ENCODE results near the gene GRM8.

Gene GRM8

DNA sequence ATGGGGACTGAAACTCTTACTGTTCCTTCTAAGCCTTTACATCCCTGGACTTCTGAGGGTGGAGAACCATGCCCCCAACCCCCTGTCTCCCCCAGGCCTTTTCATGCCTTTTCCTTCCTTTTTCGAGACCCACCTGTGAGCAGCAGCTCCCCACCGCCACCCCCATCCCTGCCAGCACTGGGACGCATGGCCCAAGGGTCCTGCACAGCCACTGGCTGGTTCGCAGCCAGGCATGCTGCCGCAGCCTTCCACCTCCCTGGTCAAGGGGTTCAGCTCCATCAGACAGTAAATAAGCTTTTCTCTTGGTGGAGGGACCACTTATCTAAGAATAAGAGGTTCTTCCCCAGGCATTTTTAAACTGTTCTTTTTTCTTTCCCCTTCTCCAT is 584.4 kb downstream of the GRM8 start:
- TF ChIP-seq YY1 (IDR thresholded peaks at IDR 0.05; ENCODE audit: low read depth) (no peak), ZBTB7A (IDR thresholded peaks at IDR 0.05; ENCODE audit: low read depth) (no peak), NFIC (IDR thresholded peaks at IDR 0.05) (no peak), FOXM1 (IDR thresholded peaks at IDR 0.05; ENCODE audit: borderline replicate concordance, low read depth) (no peak), RAD21 (IDR thresholded peaks at IDR 0.05; ENCODE audit: low read depth) (no peak), CREB1 (IDR thresholded peaks at IDR 0.05; ENCODE audit: low read depth) (no peak), CEBPB (IDR thresholded peaks at IDR 0.05) (no peak), EGR1 (IDR thresholded peaks at IDR 0.05) (no peak), TAF1 (IDR thresholded peaks at IDR 0.05; ENCODE audit: low read depth) (no peak), USF1 (IDR thresholded peaks at IDR 0.05) (no peak), TEAD4 (IDR thresholded peaks at IDR 0.05) (no peak), TCF12 (IDR thresholded peaks at IDR 0.05; ENCODE audit: low read depth) (no peak)
- TF ChIP-seq, protein P1, sequence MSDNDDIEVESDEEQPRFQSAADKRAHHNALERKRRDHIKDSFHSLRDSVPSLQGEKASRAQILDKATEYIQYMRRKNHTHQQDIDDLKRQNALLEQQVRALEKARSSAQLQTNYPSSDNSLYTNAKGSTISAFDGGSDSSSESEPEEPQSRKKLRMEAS (IDR thresholded peaks at IDR 0.05), result no peak
- TF ChIP-seq, protein P2, sequence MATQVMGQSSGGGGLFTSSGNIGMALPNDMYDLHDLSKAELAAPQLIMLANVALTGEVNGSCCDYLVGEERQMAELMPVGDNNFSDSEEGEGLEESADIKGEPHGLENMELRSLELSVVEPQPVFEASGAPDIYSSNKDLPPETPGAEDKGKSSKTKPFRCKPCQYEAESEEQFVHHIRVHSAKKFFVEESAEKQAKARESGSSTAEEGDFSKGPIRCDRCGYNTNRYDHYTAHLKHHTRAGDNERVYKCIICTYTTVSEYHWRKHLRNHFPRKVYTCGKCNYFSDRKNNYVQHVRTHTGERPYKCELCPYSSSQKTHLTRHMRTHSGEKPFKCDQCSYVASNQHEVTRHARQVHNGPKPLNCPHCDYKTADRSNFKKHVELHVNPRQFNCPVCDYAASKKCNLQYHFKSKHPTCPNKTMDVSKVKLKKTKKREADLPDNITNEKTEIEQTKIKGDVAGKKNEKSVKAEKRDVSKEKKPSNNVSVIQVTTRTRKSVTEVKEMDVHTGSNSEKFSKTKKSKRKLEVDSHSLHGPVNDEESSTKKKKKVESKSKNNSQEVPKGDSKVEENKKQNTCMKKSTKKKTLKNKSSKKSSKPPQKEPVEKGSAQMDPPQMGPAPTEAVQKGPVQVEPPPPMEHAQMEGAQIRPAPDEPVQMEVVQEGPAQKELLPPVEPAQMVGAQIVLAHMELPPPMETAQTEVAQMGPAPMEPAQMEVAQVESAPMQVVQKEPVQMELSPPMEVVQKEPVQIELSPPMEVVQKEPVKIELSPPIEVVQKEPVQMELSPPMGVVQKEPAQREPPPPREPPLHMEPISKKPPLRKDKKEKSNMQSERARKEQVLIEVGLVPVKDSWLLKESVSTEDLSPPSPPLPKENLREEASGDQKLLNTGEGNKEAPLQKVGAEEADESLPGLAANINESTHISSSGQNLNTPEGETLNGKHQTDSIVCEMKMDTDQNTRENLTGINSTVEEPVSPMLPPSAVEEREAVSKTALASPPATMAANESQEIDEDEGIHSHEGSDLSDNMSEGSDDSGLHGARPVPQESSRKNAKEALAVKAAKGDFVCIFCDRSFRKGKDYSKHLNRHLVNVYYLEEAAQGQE (IDR thresholded peaks at IDR 0.05; ENCODE audit: low read depth), result no peak

DNA sequence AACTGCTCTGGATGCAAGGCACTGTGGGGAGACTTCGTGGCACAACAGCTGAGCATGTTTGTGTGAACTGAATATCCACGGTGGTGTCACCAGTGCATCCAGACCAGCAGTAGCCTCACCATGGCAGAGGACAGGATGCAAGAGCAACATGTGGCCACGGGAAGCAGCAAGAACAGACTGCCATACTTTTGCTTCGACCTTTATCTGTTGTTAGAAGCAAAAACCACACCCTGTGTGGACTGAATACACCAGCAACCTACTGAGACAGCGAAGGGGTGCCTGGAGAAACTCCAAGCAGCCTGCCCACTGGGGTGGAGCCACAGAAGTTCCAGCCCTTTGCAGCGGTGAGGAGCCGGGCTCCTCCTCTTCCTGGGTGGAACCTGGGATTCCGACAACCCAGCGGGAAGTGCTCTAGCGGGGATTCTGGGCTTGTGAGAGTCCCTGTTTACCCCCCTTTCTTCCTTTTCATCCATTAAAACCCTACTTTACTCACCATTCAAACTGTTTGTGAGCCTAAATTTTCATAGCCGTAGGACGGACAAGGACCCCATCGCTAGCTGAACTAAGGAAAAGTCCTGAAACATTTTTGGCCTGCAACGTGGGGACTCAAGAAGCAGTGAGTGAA is 584.9 kb downstream of the GRM8 start:
- no peak for TF ChIP-seq CREB1 (IDR thresholded peaks at IDR 0.05; ENCODE audit: low read depth)
- no peak for TF ChIP-seq EGR1 (IDR thresholded peaks at IDR 0.05)
- TF ChIP-seq RAD21 (IDR thresholded peaks at IDR 0.05; ENCODE audit: low read depth), result no peak
- no peak for TF ChIP-seq TAF1 (IDR thresholded peaks at IDR 0.05; ENCODE audit: low read depth)

GRCh38 chr7:126662856-126663255 is 589.9 kb downstream of the GRM8 start:
- TF ChIP-seq YY1 (IDR thresholded peaks at IDR 0.05; ENCODE audit: low read depth) (no peak), FOXM1 (IDR thresholded peaks at IDR 0.05; ENCODE audit: borderline replicate concordance, low read depth) (no peak), CREB1 (IDR thresholded peaks at IDR 0.05; ENCODE audit: low read depth) (no peak), EP300 (IDR thresholded peaks at IDR 0.05; ENCODE audit: borderline replicate concordance) (no peak), TAF1 (IDR thresholded peaks at IDR 0.05; ENCODE audit: low read depth) (no peak), TEAD4 (IDR thresholded peaks at IDR 0.05) (no peak), RAD21 (IDR thresholded peaks at IDR 0.05; ENCODE audit: low read depth) (no peak), ZBTB7A (IDR thresholded peaks at IDR 0.05; ENCODE audit: low read depth) (no peak), USF1 (IDR thresholded peaks at IDR 0.05) (no peak), NFIC (IDR thresholded peaks at IDR 0.05) (no peak), TCF12 (IDR thresholded peaks at IDR 0.05; ENCODE audit: low read depth) (no peak)
- TF ChIP-seq, protein P2 (IDR thresholded peaks at IDR 0.05; ENCODE audit: low read depth), result no peak
- TF ChIP-seq, protein P1 (IDR thresholded peaks at IDR 0.05), result no peak

DNA sequence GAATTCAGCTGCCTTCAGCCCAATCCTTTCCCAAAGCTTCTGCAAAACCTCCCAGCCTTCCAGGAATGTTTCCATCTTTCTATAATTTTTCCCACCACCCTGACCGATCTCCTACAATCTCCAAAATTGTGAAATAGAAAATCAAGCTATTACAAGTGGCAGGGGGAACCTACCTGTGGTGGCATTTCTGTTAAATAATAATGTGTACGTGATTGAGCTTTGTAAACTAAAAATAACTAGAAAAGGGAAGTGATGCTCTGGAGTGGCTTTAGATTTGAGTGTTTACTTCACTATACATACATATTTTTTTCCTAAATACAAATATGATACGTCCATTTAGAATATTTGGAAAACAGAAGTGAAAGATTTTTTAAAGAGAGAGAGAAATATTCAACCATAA is 593.6 kb downstream of the GRM8 start:
- TF ChIP-seq YY1 (IDR thresholded peaks at IDR 0.05; ENCODE audit: low read depth) (no peak), RAD21 (IDR thresholded peaks at IDR 0.05; ENCODE audit: low read depth) (no peak), TCF12 (IDR thresholded peaks at IDR 0.05; ENCODE audit: low read depth) (no peak), NFIC (IDR thresholded peaks at IDR 0.05) (no peak), USF1 (IDR thresholded peaks at IDR 0.05) (no peak), TEAD4 (IDR thresholded peaks at IDR 0.05) (no peak), TAF1 (IDR thresholded peaks at IDR 0.05; ENCODE audit: low read depth) (no peak), EP300 (IDR thresholded peaks at IDR 0.05; ENCODE audit: borderline replicate concordance) (no peak), CEBPB (IDR thresholded peaks at IDR 0.05) (no peak), CREB1 (IDR thresholded peaks at IDR 0.05; ENCODE audit: low read depth) (no peak)
- TF ChIP-seq, protein P1 (IDR thresholded peaks at IDR 0.05), result no peak
- TF ChIP-seq, protein P2 (IDR thresholded peaks at IDR 0.05; ENCODE audit: low read depth), result no peak

Data from Ishikawa (cell line).